ENCODE measurements around the gene HBS1L. TPM values are rescaled to one million over a fixed set of nuclear protein-coding genes. Genes with fewer than 3 reads are reported as not detected.

HBS1L gene
- polyA plus RNA-seq, 1 donor (not counting 4 experiments of a cell fraction or from before 2014, with no cell fraction given): 61.6 TPM

DNA sequence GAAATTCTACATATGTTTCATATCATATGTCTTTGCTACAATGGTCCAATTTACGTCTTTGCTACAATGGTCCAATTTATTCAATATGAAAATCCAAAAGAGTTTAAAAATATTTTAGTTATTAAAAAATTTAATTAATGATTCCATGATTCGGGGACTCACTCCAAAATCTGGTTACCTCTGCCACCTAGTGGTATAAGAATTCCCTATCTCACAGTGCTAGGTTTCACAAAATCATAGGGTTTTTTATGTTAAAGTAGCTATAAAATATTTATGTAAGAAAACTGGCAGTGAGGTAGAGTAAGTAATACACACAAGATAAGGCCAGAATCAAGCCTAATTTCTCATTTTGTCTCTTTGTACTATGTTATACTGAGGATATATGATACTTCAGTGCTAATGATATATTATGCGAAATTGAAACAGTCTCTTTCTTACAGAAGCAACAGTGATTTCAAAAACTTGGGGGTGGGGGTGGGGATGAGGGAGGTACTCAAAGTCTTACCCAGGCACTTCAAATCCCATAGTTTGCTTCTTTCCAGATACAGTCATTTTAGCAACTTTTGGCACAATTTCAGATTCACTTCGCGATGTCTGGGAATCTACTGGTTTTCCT, 52.3 kb downstream of the HBS1L start:
- Histone ChIP-seq H3K9ac (ENCODE audit: control insufficient read depth, extremely low read depth, insufficient read depth, low read length) (no peak overlapping the region), H3K27me3 (ENCODE audit: control insufficient read depth, extremely low read depth, insufficient read depth, low read length) (no peaks in the 10 kb centered on the region), H3K4me2 (ENCODE audit: control insufficient read depth, extremely low read depth, insufficient read depth, low read depth, low read length) (no peak overlapping the region), H3K27ac (ENCODE audit: control insufficient read depth, insufficient read depth, low read length) (no peak overlapping the region), H2AFZ (ENCODE audit: control insufficient read depth, low read length) (no peak overlapping the region), H3K9me3 (ENCODE audit: control insufficient read depth, low read depth, low read length) (no peaks in the 10 kb centered on the region), H3K79me2 (ENCODE audit: control insufficient read depth, insufficient read depth, low read length) (no peaks in the 10 kb centered on the region), H3K4me1 (ENCODE audit: control insufficient read depth, extremely low read depth, insufficient read depth, low read length) (no peaks in the 10 kb centered on the region), H3K4me3 (ENCODE audit: control insufficient read depth in 2 of 3, extremely low read depth in 1 of 3, insufficient read depth in 2 of 3, low read depth in 1 of 3, low read length in 3 of 3) (no peak overlapping the region), H3K36me3 (ENCODE audit: control insufficient read depth in 2 of 2, extremely low read depth in 1 of 2, insufficient read depth in 2 of 2, low read length in 2 of 2) (peaks cover under 1 to 3% of the 10 kb centered on the region in 2 experiments), H3K9me1 (ENCODE audit: control insufficient read depth, extremely low read depth, insufficient read depth, low read length) (no peaks in the 10 kb centered on the region), H4K20me1 (ENCODE audit: control insufficient read depth, extremely low read depth, insufficient read depth, low read length) (no peaks in the 10 kb centered on the region)
- no peak for DNase-seq (ENCODE audit: low read depth, low spot score)
- FAIRE-seq: no peak
- TF ChIP-seq EZH2 (IDR thresholded peaks at IDR 0.05; ENCODE audit: low read length): no peak
- TF ChIP-seq, protein P1, sequence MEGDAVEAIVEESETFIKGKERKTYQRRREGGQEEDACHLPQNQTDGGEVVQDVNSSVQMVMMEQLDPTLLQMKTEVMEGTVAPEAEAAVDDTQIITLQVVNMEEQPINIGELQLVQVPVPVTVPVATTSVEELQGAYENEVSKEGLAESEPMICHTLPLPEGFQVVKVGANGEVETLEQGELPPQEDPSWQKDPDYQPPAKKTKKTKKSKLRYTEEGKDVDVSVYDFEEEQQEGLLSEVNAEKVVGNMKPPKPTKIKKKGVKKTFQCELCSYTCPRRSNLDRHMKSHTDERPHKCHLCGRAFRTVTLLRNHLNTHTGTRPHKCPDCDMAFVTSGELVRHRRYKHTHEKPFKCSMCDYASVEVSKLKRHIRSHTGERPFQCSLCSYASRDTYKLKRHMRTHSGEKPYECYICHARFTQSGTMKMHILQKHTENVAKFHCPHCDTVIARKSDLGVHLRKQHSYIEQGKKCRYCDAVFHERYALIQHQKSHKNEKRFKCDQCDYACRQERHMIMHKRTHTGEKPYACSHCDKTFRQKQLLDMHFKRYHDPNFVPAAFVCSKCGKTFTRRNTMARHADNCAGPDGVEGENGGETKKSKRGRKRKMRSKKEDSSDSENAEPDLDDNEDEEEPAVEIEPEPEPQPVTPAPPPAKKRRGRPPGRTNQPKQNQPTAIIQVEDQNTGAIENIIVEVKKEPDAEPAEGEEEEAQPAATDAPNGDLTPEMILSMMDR (optimal IDR thresholded peaks at IDR 0.05 in 1 of 3, IDR thresholded peaks at IDR 0.05 in 1 of 3, conservative IDR thresholded peaks at IDR 0.05 in 1 of 3; ENCODE audit: extremely low read depth in 1 of 3, insufficient read depth in 2 of 3, low read length in 3 of 3): peak in 2 of 3 experiments; percentile 39 to 41
- dilution Hi-C loops (cut with MboI; ENCODE audit: extremely low pct_ligation_motif_present, low sequenced_read_pairs): no loop called here

DNA sequence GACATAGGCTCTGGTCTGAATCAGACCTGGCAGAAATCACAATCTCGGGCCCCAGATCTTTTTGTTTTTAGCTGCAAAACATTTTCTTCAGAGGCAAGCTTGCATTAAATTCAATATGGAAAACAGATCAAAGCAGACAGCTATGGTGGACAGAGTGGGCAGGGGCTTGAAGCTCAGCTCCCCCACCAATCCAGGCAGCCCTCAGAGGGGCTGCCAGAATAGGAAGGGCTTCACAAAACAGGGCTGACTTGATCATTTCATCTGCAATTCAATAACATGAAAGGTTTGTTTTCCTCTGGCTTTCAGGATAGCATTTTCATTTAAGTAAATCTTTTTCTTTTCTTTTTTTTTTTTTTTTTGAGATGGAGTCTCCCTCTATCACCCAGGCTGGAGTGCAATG, 55.5 kb downstream of the HBS1L start:
- Histone ChIP-seq H3K27ac (ENCODE audit: control insufficient read depth, insufficient read depth, low read length) (no peak overlapping the region), H3K4me1 (ENCODE audit: control insufficient read depth, extremely low read depth, insufficient read depth, low read length) (no peaks in the 10 kb centered on the region), H3K4me2 (ENCODE audit: control insufficient read depth, extremely low read depth, insufficient read depth, low read depth, low read length) (no peak overlapping the region), H3K4me3 (ENCODE audit: control insufficient read depth in 2 of 3, extremely low read depth in 1 of 3, insufficient read depth in 2 of 3, low read depth in 1 of 3, low read length in 3 of 3) (no peak overlapping the region), H4K20me1 (ENCODE audit: control insufficient read depth, extremely low read depth, insufficient read depth, low read length) (no peaks in the 10 kb centered on the region), H2AFZ (ENCODE audit: control insufficient read depth, low read length) (no peak overlapping the region), H3K79me2 (ENCODE audit: control insufficient read depth, insufficient read depth, low read length) (no peaks in the 10 kb centered on the region), H3K27me3 (ENCODE audit: control insufficient read depth, extremely low read depth, insufficient read depth, low read length) (no peaks in the 10 kb centered on the region), H3K36me3 (ENCODE audit: control insufficient read depth in 2 of 2, extremely low read depth in 1 of 2, insufficient read depth in 2 of 2, low read length in 2 of 2) (peaks cover 6 to 9% of the 10 kb centered on the region in 2 experiments), H3K9ac (ENCODE audit: control insufficient read depth, extremely low read depth, insufficient read depth, low read length) (no peak overlapping the region), H3K9me3 (ENCODE audit: control insufficient read depth, low read depth, low read length) (no peaks in the 10 kb centered on the region), H3K9me1 (ENCODE audit: control insufficient read depth, extremely low read depth, insufficient read depth, low read length) (no peaks in the 10 kb centered on the region)
- no peak for FAIRE-seq
- no peak for TF ChIP-seq EZH2 (IDR thresholded peaks at IDR 0.05; ENCODE audit: low read length)
- TF ChIP-seq, protein P1 (optimal IDR thresholded peaks at IDR 0.05 in 1 of 3, IDR thresholded peaks at IDR 0.05 in 1 of 3, conservative IDR thresholded peaks at IDR 0.05 in 1 of 3; ENCODE audit: extremely low read depth in 1 of 3, insufficient read depth in 2 of 3, low read length in 3 of 3): no peak
- no peak for DNase-seq (ENCODE audit: low read depth, low spot score)
- dilution Hi-C loops (cut with MboI; ENCODE audit: extremely low pct_ligation_motif_present, low sequenced_read_pairs): no loop called here

Measured in keratinocyte (primary cell).